ENCODE measurements around the gene EIF2S3B.

The EIF2S3B gene

GRCh38 chr12:10497602-10498001 is 8.1 kb upstream of the EIF2S3B start:
- TF ChIP-seq CTCF (IDR thresholded peaks at IDR 0.05; ENCODE audit: control insufficient read depth, extremely low read depth, insufficient read depth): no peak
- DNase-seq (ENCODE audit: low read depth): no peak
- H3K4me3 ChIP-seq (ENCODE audit: low read depth, low read length): no peak overlapping the region

GRCh38 chr12:10498042-10498441 is 7.6 kb upstream of the EIF2S3B start:
- DNase-seq (ENCODE audit: low read depth): no peak
- TF ChIP-seq CTCF (IDR thresholded peaks at IDR 0.05; ENCODE audit: control insufficient read depth, extremely low read depth, insufficient read depth): no peak

GRCh38 chr12:10501030-10501429 is 4.7 kb upstream of the EIF2S3B start:
- peak; percentile 40; the same call in 1 of the 2 replicates for TF ChIP-seq CTCF (IDR thresholded peaks at IDR 0.05; ENCODE audit: control insufficient read depth, extremely low read depth, insufficient read depth)
- no peak overlapping the region for H3K4me3 ChIP-seq (ENCODE audit: low read depth, low read length)
- DNase-seq (ENCODE audit: low read depth): peak; percentile 4

More at GRCh38 chr12:10498042-10498441, 7.6 kb upstream of the EIF2S3B start:
- H3K4me3 ChIP-seq (ENCODE audit: low read depth, low read length): no peak overlapping the region

GRCh38 chr12:10503460-10503859 is 2.2 kb upstream of the EIF2S3B start:
- TF ChIP-seq CTCF (IDR thresholded peaks at IDR 0.05; ENCODE audit: control insufficient read depth, extremely low read depth, insufficient read depth): no peak
- no peak for DNase-seq (ENCODE audit: low read depth)

GRCh38 chr12:10511756-10512355 is 6.2 kb downstream of the EIF2S3B start:
- no peak for TF ChIP-seq CTCF (IDR thresholded peaks at IDR 0.05; ENCODE audit: control insufficient read depth, extremely low read depth, insufficient read depth)

More at GRCh38 chr12:10503460-10503859, 2.2 kb upstream of the EIF2S3B start:
- H3K4me3 ChIP-seq (ENCODE audit: low read depth, low read length): no peak overlapping the region

GRCh38 chr12:10512798-10513197 is 7.1 kb downstream of the EIF2S3B start:
- no peak overlapping the region for H3K4me3 ChIP-seq (ENCODE audit: low read depth, low read length)
- no peak for TF ChIP-seq CTCF (IDR thresholded peaks at IDR 0.05; ENCODE audit: control insufficient read depth, extremely low read depth, insufficient read depth)
- DNase-seq (ENCODE audit: low read depth): no peak

More at GRCh38 chr12:10511756-10512355, 6.2 kb downstream of the EIF2S3B start:
- DNase-seq (ENCODE audit: low read depth): no peak
- H3K4me3 ChIP-seq (ENCODE audit: low read depth, low read length): no peak overlapping the region

- H3K4me3 ChIP-seq (ENCODE audit: low read depth, low read length): no peak overlapping the region
- TF ChIP-seq CTCF (IDR thresholded peaks at IDR 0.05; ENCODE audit: control insufficient read depth, extremely low read depth, insufficient read depth): no peak
- no peak for DNase-seq (ENCODE audit: low read depth)
Observed at GRCh38 chr12:10521555-10521954, 15.9 kb downstream of the EIF2S3B start.
